Fibroblast of lung (primary cell): Measurements from ENCODE around the gene MSMB.

ENCODE experiments used
- CTCF ChIP-seq, 2 donors: IDR thresholded peaks in 1 of 2; conservative IDR thresholded peaks in 1 of 2; 1 replicate in 1 of 2; 2 replicates in 1 of 2; pipeline ENCODE4 v1.5.1; 2011 to 2012; ENCODE audit warnings: low read length in 2 of 2, control low read depth in 1 of 2, inconsistent platforms in 1 of 2, low read depth in 1 of 2, mild to moderate bottlenecking in 1 of 2
- EZH2 ChIP-seq: IDR thresholded peaks from 2 replicates; pipeline ENCODE4 v1.5.1; 2012; ENCODE audit warnings: low read length, control low read depth, mild to moderate bottlenecking; ENCODE audit errors: missing control alignments

- peak in 1 of 2 donors; percentile 23 for TF ChIP-seq CTCF (conservative IDR thresholded peaks at IDR 0.05 in 1 of 2, IDR thresholded peaks at IDR 0.05 in 1 of 2; ENCODE audit: low read depth in 1 of 2, low read length in 2 of 2)
- no peak for TF ChIP-seq EZH2
These were observed 22.9 kb downstream of the MSMB start for GRCh38 chr10:46022978-46023702.
